Left ventricle myocardium inferior (tissue), 1 donor: ENCODE results near the gene CRYBA4. TPM values are rescaled to one million over a fixed set of nuclear protein-coding genes. Genes with fewer than 3 reads are reported as not detected.

Experiments
- DNase-seq: peaks from one replicate; pipeline ENCODE4 v3.0.0-alpha.2; 2020
- H3K27ac ChIP-seq: fragments of 200-600 bp; replicated peaks from 2 replicates; pipeline ENCODE4 v1.8.0; 2021
- H3K27me3 ChIP-seq: fragments of 200-600 bp; 2 replicates; pipeline ENCODE4 v1.8.0; 2021; ENCODE audit warnings: low read depth
- H3K36me3 ChIP-seq: fragments of 200-600 bp; 2 replicates; pipeline ENCODE4 v1.8.0; 2021
- H3K4me1 ChIP-seq: fragments of 200-600 bp; 2 replicates; pipeline ENCODE4 v1.8.0; 2021
- H3K4me3 ChIP-seq: fragments of 200-600 bp; 2 replicates; pipeline ENCODE4 v1.8.0; 2021; ENCODE audit warnings: mild to moderate bottlenecking, moderate library complexity
- H3K9me3 ChIP-seq: fragments of 200-600 bp; replicated peaks from 2 replicates; pipeline ENCODE4 v1.8.0; 2021
- CTCF ChIP-seq: fragments of 200-600 bp; IDR thresholded peaks from 2 replicates; pipeline ENCODE4 v1.8.0; 2021; ENCODE audit warnings: antibody characterized with exemption, mild to moderate bottlenecking, borderline replicate concordance
- intact Hi-C: fragments of 100-400 bp; cut with micrococcal nuclease; formaldehyde crosslinking; loops from one replicate; pipeline ENCODE4 v1.11.0; 2022
- total RNA-seq: library from RNA; stranded (reverse); fragmentation: NEBNext Ultra II Directional; extraction: Animal tissue kit (Norgen Biotek cat#: 25700); gene quantifications from one replicate; pipeline ENCODE4 v1.2.1, GENCODE V29; 2021
- donor health status: DM: no; HTN: yes; CAD: no; lungs with severe emphysema.

Gene CRYBA4
- total RNA-seq, 1 donor from 2014 or later: not detected

DNA sequence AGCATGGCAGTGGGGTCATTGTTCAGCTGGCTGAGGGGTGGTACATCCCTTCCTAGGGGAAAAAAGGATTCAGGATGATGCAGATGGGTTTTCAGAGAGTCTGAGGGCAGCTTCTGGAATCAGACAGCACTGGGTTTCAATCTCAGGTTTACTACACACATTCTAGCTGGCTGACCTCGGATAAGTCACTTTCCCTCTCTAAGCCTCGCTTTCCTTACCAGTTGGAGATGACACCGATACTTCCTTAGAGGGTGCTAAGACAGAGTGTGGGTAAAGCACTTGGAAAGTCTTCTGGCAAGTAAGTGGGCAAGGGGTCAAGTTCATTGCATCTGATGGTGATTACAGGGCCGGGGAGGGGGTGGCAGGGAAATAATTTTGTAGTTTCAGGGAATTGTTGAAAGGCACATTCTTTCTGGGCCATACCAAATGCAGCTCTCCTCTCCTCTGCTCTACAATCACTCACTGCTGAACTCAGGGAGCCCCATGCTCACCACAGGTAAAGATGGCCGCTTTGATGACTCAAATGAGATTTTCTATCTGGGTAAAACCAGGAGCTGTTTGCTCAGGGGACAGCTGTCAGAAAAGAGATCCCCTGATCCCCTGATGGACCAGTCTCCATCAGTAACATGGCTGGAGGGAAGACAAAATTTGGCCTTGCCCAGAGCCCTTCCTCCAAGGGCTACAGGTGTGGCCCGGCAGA, 29.1 kb downstream of the CRYBA4 start:
- no peak for DNase-seq
- TF ChIP-seq CTCF: no peak
- Histone ChIP-seq H3K9me3 (no peaks in the 10 kb centered on the region), H3K4me3 (no peak overlapping the region), H3K36me3 (no peaks in the 10 kb centered on the region), H3K4me1 (no peaks in the 10 kb centered on the region), H3K27ac (no peak overlapping the region), H3K27me3 (peaks cover 84% of the 10 kb centered on the region)
- intact Hi-C loops: no loop called here

DNA sequence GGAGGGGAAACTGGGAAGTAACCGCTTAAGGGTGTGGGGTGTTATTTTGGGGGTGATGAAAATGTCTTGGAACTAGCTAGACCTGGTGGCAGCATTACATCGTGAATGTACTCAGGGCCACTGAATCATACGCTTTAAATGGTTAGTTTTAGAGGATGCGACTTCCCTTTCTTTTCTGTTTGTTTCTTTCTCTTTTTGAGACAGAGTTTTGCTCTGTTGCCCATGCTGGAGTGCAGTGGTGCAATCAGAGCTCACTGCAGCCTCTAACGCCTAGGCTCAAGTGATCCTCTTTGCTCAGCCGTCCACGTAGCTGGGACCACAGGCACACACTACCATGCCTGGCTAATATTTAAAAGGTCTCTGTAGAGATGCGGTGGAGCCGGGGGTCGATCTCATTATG, 30.1 kb downstream of the CRYBA4 start:
- Histone ChIP-seq H3K36me3 (no peaks in the 10 kb centered on the region), H3K4me1 (peaks cover under 1% of the 10 kb centered on the region), H3K9me3 (no peaks in the 10 kb centered on the region), H3K27ac (no peak overlapping the region), H3K4me3 (no peak overlapping the region), H3K27me3 (peaks cover 87% of the 10 kb centered on the region)
- TF ChIP-seq CTCF: no peak
- no peak for DNase-seq
- intact Hi-C loops: no loop called here

- H3K36me3 ChIP-seq: no peaks in the 10 kb centered on the region
- no peak for TF ChIP-seq CTCF
- H3K27ac ChIP-seq: no peak within 1 kb of the TSS
- intact Hi-C loops: no loop called here
- no peak for DNase-seq
- peaks cover 26% of the 10 kb centered on the region for H3K4me1 ChIP-seq
- H3K4me3 ChIP-seq: peak within 1 kb of the TSS; percentile 56
- no peaks in the 10 kb centered on the region for H3K9me3 ChIP-seq
- peaks cover 98% of the 10 kb centered on the region for H3K27me3 ChIP-seq
Observed at GRCh38 chr22:26656891-26657851, 35.4 kb downstream of the CRYBA4 start, which contains the start of gene MIAT. Gene MIAT (plus strand): TSS chr22:26657588.

- DNase-seq: no peak
- Histone ChIP-seq H3K27me3 (peaks cover 98% of the 10 kb centered on the region), H3K27ac (no peak overlapping the region), H3K4me3 (peak overlapping the region; percentile 56), H3K9me3 (no peaks in the 10 kb centered on the region), H3K36me3 (no peaks in the 10 kb centered on the region), H3K4me1 (peaks cover 26% of the 10 kb centered on the region)
- intact Hi-C loops: no loop called here
- TF ChIP-seq CTCF: no peak
Observed at GRCh38 chr22:26658161-26658560, 36.4 kb downstream of the CRYBA4 start.

DNA sequence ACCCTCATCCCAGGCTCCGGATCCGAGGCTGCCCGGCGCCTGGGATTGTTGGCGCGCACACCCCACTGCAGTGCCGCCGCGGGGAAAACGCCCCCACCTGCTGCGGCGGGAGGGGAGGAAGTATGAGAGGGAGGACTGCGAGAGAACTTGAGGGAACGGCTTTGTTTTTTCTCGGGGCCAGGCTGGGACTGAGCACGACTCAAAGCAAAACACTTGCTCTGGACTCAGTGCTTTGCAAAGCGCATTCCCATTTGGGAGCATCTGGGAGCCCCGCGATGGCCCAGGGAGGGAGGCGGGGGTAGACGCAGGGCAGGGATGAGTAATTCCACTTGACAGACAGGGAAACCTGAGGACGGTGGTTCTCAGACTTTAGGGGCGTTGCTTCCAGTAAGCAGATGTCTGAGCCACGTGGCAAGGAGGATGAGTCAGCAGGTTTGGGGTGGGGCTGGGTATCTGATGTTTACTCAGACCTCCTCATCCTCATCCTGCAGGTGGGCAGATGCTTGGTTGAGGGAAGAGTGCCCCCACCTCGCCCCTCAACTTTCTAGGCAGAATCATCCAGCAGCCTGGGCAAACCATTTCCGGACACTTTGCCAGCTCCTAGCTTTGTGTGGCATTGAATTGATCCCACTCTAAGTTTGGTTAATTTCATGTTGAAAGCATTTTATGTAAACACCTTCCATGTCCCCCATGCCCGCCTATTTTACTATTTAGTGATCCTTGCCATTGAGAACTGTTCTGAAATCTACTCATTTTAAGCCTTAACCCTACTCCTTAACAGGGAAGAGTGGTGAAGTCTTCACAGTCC, 37.1 kb downstream of the CRYBA4 start:
- peaks cover 98% of the 10 kb centered on the region for H3K27me3 ChIP-seq

More for the DNA sequence above, 37.1 kb downstream of the CRYBA4 start:
- Histone ChIP-seq H3K4me3 (peak overlapping the region; percentile 56), H3K27ac (no peak overlapping the region), H3K9me3 (no peaks in the 10 kb centered on the region), H3K36me3 (no peaks in the 10 kb centered on the region), H3K4me1 (peaks cover 26% of the 10 kb centered on the region)
- intact Hi-C loops: no loop called here
- no peak for TF ChIP-seq CTCF
- no peak for DNase-seq
